GM18508 (cell line): ENCODE measurements around the gene LRRC1.
"Not testable (repeated sequence)": the region's sequence is repeated elsewhere in the genome, so short reads cannot be mapped to it uniquely, and the experiment has no call there.

Experiments used
- ATAC-seq: cut with Tn5 transposase; IDR thresholded peaks from one replicate; pipeline ENCODE4 v1.9.1; 2021; ENCODE audit warnings: moderate number of reproducible peaks; ENCODE audit not compliant: insufficient read depth, unreplicated experiment

Gene LRRC1

DNA sequence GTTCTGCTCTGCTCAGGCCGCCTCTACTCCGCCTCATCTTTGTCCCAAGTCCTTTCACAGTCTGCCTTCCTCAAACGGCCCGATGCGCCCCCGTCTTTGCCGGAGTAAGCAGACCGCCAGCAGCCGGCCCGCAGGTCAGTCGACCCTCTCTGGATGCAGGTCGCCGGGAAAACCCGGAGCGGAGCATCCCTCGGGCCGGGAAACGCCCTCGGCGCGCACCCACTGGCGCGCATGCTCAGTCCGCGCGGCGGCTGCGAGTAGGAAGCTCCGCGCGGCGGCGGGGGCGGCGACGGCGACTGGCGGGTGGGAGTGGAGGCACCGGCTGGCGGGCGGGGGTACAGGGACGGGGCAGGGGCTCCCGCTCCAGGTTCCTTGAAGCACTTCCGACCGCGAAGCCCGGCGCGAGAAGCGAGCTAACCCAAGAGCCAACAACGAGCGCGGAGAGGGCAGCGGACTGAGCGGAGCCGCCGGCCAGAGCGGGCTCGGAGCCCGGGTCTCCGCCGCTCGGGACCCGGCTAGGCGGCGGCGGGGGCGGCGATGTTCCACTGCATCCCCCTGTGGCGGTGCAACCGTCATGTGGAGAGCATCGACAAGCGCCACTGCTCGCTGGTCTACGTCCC, at the start of gene LRRC1:
LRRC1 (plus strand) TSS at position 286 of the 620 bp plus-strand sequence; CDS start at position 538, 252 bp downstream.
- peak; percentile 27 for ATAC-seq

DNA sequence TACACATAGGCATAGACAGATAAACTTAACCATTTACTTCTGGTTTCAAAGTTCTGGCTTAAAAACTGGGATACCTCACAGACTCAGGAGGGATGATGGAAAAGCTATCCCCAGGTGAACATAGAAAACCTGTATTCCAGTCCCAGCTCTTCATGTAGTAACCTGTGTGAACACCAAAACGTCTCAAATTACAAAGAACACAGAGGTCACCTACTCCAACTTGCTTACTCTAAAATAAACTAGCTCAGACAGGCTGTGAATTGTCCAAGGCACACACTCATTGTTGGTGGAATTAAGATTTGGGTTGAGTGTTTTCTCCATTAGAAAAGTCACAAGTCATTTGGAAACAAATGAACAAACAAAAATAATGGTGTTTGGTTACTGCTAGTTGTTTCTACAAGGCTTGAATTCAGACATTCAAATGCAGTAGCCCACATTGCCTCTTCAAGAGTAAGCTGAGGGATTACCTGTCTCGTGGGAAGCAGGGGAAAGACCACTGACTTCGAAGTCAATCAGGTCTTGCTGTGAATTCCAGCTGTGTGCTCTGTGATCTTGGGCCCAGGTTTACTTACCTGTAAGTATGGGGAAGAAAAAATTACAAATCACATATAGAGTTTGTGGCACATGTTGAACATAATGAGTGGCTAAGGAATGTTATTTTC, 48.2 kb upstream of the LRRC1 start:
- ATAC-seq: no peak

DNA sequence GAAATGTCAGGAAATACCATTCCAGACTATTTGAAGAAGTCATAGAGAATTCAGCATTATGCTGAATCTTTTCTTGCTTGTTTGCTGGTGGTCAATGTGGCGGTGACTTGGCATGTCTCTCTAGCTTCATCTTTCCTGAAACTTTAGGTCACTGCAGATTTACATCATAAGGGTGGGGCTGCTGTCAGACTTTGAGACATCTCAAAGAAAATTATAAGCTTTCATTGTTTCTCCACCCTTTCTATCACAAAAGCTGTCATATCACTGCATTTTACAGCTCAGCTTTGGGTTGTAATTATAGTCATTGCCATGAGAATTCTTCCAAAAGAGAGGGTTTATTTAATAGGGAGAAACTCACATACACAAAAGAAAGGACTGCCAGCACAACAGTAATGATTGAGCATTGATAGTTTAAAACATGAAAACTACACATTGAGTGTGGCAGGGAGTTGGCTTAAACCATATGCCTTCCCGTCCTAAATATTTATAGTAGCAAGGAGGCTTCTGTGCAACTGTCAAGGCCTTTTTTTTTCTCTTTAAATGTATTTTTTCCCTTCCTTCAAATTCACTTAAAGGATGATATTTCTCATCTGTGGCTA, 44.7 kb upstream of the LRRC1 start:
- no peak for ATAC-seq

GRCh38 chr6:53751417-53751816, 43.4 kb upstream of the LRRC1 start:
- ATAC-seq: no peak

GRCh38 chr6:53752440-53752839, 42.4 kb upstream of the LRRC1 start:
- ATAC-seq: no peak

DNA sequence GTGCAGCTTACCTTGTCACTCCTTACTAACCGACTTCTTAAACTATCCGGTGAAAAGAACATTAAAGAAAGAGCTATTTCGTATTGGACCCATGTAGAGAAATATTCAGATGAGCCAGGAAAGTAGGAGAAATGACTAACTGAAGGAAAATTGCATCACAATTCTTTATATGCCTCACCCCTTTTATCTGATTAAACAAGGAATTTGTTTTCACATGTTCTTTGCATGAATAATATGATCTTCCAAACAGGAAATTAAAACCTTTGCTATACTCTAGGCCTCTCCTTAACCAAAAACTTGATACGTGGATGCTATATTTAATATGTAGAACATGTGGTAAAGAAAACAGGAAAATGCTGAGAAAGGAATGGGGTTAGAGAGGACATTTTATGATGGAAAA, 41.9 kb upstream of the LRRC1 start:
- no peak for ATAC-seq

DNA sequence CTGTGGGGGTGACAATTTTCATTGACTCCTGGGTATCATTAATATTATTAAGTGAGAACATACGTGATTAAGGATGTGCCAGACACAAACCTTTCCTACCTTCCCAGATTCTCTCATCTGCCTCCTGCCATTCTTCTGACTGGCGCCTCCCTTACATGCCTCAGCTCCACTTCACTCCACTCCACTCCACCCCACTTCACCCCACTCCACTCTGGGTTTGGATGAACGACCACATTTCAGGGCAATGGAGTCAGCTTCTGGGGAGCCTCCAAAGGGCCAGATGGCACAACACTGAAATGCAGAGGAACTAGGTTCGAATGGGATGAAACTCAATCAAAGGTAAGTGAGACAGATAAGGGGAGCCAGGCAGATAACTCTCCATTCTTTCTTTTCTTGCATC, 40.5 kb upstream of the LRRC1 start:
- no peak for ATAC-seq

GRCh38 chr6:53756396-53756795, 38.4 kb upstream of the LRRC1 start:
- no peak for ATAC-seq

DNA sequence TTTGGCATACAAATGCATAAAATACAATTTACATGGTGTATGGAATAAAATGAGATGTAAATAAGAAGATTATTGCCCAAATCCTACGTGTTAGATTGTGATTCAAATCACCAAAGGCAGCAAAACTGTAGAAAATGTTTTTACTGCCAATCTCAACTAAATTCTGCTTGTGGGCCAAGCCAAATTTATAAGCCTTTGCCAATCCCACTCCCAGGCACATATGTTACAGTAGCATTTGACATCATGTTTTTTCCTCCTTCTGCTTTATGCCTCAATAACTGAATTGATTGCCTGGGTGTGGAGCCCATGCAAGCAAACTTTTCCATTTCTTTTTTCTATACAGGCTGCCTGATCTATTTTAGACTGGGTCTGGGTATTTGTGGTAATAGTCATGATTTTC, 36.3 kb upstream of the LRRC1 start:
- no peak for ATAC-seq

DNA sequence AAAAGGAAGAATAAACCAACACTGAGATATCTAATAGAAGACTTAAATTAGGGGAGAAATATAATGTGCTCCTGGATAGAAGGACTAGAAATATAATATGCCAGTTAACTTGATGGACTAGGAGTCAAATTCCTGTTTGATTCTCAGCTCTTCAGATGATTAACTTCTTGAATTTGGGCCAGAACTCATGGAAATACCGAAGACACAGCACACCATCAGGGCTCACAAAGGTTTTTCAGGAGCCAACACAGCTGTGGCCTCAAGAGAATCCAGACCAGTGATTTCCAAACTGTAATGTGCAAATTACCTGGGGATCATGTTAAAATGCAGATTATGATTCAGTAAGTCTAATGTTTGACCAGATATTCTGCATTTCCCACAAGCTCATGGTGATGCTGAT, 33.8 kb upstream of the LRRC1 start:
- ATAC-seq: no peak

DNA sequence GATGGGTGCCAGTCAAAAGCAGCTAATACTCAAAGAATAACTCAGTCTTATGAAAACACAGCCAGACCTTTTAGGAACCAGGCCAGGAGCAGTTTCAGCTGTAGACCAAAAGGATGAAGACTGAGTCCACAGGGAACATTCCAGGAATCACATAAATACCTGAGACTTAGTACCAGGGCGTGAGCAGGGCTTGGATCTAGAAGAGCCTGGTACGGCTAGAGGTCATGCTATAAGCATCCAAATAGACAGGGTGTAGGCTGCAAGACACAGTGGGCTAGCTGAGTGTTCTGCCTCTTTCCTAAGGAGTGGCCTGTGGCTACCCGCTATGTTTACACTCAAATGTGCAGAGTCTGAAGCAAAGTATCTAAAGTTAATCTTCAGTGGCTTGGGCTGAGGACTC, 29.5 kb upstream of the LRRC1 start:
- no peak for ATAC-seq

- ATAC-seq: no peak
Observed at GRCh38 chr6:53766930-53767329, 27.9 kb upstream of the LRRC1 start.

DNA sequence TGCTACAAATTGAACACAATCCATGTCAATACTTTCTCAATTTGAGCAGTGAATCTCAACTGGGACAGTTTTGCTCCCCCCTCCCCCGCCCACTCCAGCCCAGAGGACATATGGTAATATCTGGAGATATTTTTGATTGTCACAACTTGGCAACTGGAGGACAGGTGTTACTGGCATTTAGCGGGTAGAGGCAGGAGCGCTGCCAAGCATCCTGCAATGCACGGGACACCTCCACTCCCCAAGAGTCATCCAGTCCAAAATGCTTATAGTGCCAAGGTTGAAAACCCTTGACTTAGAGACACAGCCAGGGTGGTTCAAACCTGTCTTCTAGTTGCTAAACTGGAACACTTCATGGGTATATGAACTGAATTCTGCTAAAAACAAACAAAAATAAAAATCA, 26.9 kb upstream of the LRRC1 start:
- ATAC-seq: no peak

- no peak for ATAC-seq
Observed at GRCh38 chr6:53768636-53769035, 26.2 kb upstream of the LRRC1 start.

DNA sequence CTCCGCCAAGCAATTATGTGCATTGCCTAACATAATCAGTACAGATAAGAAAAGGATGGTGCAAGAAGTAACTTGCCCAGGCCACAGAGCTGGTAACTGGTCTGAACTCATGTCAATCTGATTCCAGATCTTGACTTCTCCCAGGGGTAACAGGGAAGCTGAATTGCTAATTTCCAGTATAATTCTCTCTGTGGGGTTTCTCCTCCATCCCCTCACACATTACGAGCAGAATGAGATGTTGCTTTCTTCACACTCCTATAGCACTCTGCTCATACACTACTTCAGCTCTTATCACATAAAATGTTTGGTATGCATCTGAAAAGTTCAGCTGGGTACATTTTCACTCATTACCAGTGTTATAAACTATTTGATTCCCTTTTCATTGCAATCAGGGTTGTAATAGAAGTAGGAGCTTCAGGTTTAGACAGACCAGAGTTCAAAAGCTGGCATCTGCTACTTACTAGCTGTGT, 24.0 kb upstream of the LRRC1 start:
- no peak for ATAC-seq

GRCh38 chr6:53771785-53772624, 22.8 kb upstream of the LRRC1 start:
- ATAC-seq: no peak

DNA sequence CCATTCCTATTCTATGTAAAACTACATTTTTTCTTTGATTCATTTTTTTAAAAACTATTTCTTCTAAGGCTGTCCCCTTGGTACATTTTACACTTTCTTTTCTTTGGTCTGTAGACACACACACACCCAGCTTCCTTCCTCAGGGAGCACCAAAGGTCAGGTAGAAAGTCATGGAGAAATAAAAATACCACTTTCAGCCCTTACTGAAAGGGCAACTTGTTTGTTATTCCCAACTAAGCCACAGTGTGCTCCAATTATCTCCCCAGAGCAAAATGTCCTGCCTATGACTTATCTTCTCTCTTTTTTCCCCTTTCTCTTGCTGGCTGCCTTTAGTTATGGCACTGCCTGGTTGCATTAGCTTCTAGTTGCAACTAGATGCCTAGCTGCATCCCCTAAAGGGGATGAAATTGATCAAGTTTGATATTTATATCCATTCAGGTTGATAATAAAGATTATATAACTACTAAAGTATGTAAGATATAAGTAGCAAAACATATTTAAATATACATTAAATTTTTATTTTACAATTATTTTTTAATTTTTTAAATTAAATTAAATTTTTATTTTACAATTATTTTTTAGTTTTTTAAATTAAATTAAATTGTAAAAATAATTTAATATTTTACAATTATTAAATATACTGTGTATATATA, 21.6 kb upstream of the LRRC1 start:
- ATAC-seq: no peak

- ATAC-seq: not testable (repeated sequence)
Observed at GRCh38 chr6:53776152-53776551, 18.7 kb upstream of the LRRC1 start.

DNA sequence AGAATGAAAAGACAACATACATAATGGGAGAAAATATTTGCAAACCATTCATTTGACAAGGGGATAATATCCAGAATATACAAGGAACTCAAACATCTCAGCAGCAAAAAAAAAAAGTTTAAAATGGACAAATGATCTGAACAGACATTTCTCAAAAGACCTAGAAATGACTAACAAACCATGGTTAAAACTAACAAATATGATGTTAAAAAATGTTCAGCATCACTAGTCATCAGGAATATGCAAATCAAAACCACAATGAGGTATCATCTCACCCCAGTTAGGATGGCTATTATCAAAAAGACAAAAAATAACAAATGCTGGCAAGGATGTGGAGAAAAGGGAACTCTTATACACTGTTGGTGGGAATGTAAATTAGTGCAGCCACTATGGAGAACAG, 9.8 kb upstream of the LRRC1 start:
- not testable (repeated sequence) for ATAC-seq

DNA sequence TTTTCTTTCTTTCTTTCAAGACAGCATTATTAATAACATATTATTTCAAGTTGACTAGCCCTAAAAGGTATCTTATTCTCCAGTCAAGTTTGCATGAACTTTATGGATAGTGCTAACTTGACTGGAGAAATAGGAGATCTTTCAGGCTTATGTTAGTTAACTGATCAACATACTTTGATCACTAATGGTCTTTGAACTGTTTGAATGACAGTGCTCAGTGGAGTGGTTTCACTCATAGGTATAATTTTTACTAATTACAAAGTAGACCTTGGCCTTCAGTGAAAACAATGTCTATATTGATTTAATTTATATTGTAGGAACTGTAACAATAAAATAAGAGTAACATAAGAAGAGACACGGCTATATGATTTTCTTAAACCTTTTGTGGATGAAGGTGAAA, 8.0 kb upstream of the LRRC1 start:
- no peak for ATAC-seq
